HG03378 (cell line): ENCODE data around the gene STIP1.

ENCODE experiments used
- ATAC-seq: cut with Tn5 transposase; IDR thresholded peaks from one replicate; pipeline ENCODE4 v1.9.1; 2021; ENCODE audit warnings: mild to moderate bottlenecking, moderate library complexity; ENCODE audit not compliant: unreplicated experiment

STIP1 gene

GRCh38 chr11:64249563-64250414 lies 63.8 kb downstream of the STIP1 start:
- ATAC-seq: no peak

GRCh38 chr11:64250415-64251015 lies 64.5 kb downstream of the STIP1 start:
- ATAC-seq: no peak

- ATAC-seq: no peak
Observed at GRCh38 chr11:64251016-64251752, 65.2 kb downstream of the STIP1 start, which contains the start of gene PLCB3. Gene PLCB3, plus strand, starts transcription at chr11:64251530. Its CDS starts 120 bp downstream, at chr11:64251650.

- ATAC-seq: no peak
Observed at GRCh38 chr11:64251753-64252002, 65.7 kb downstream of the STIP1 start.

GRCh38 chr11:64252003-64252872 lies 66.3 kb downstream of the STIP1 start:
- ATAC-seq: no peak

- no peak for ATAC-seq
Observed at GRCh38 chr11:64253043-64253442, 67.1 kb downstream of the STIP1 start.

- ATAC-seq: no peak
Observed at GRCh38 chr11:64253481-64253880, 67.5 kb downstream of the STIP1 start.
